NCI-H1048 (cell line): Measurements from ENCODE around the gene ZNF358.

Experiments
- DNase-seq: peaks from one replicate; lab custom pipeline; 2025; lab: John Stamatoyannopoulos, UW

ZNF358 gene

GRCh38 chr19:7515645-7516151, at the start of gene ZNF358:
ZNF358 (plus strand) TSS chr19:7516103; CDS start chr19:7519243, 3,140 bp downstream.
- DNase-seq, result no peak

- no peak for DNase-seq
Measured at GRCh38 chr19:7467009-7467989, 48.6 kb upstream of the ZNF358 start.

GRCh38 chr19:7468840-7469239, 47.1 kb upstream of the ZNF358 start:
- no peak for DNase-seq

GRCh38 chr19:7469669-7470285, 46.1 kb upstream of the ZNF358 start:
- DNase-seq, result no peak

GRCh38 chr19:7470540-7471305, 45.2 kb upstream of the ZNF358 start:
- no peak for DNase-seq

GRCh38 chr19:7471696-7472615, 43.9 kb upstream of the ZNF358 start:
- no peak for DNase-seq

GRCh38 chr19:7475665-7476064, 40.2 kb upstream of the ZNF358 start:
- DNase-seq, result no peak

GRCh38 chr19:7476241-7476640, 39.7 kb upstream of the ZNF358 start:
- DNase-seq, result no peak

- no peak for DNase-seq
Measured at GRCh38 chr19:7476777-7477494, 39.0 kb upstream of the ZNF358 start.

GRCh38 chr19:7477758-7478157, 38.1 kb upstream of the ZNF358 start:
- no peak for DNase-seq

GRCh38 chr19:7478173-7478842, 37.6 kb upstream of the ZNF358 start:
- DNase-seq, result no peak

- no peak for DNase-seq
Measured at GRCh38 chr19:7478843-7479227, 37.1 kb upstream of the ZNF358 start.

GRCh38 chr19:7480222-7480969, 35.5 kb upstream of the ZNF358 start:
- DNase-seq, result no peak

GRCh38 chr19:7480970-7481255, 35.0 kb upstream of the ZNF358 start:
- no peak for DNase-seq

GRCh38 chr19:7482584-7483439, 33.1 kb upstream of the ZNF358 start:
- no peak for DNase-seq

- DNase-seq, result no peak
Measured at GRCh38 chr19:7483720-7484201, 32.1 kb upstream of the ZNF358 start.

GRCh38 chr19:7486923-7487322, 29.0 kb upstream of the ZNF358 start:
- no peak for DNase-seq

GRCh38 chr19:7488736-7489353, 27.1 kb upstream of the ZNF358 start, which contains the start of gene PEX11G:
PEX11G (minus strand) TSS chr19:7489035; CDS start chr19:7489010, 25 bp downstream.
- peak; percentile 57 for DNase-seq
